HCT116 (cell line): ENCODE data around the gene PSAP. TPM values are rescaled to one million over a fixed set of nuclear protein-coding genes. Genes with fewer than 3 reads are reported as not detected.

Experiments used
- ATAC-seq: fragments of 200-7000 bp; cut with Tn5 transposase; 2 replicates; pipeline ENCODE4 v1.9.1; 2020; ENCODE audit warnings: mild to moderate bottlenecking, moderate library complexity
- BruUV-seq: library from RNA; stranded (reverse); fragments of 400-500 nt; replicated peaks from 2 replicates; lab custom pipeline; 2021; lab: Mats Ljungman, UMichigan
- CTCF ChIA-PET: fragments of 300-600 bp; sonication (Branson Sonifier 250); formaldehyde crosslinking; loops from one replicate; lab custom pipeline; 2021; ENCODE audit warnings: antibody characterized with exemption; lab: Charles Lee
- POLR2A ChIA-PET: fragments of 300-600, 350-600 bp; sonication (Branson Sonifier 250); formaldehyde crosslinking; loops from one replicate; lab custom pipeline; 2021; ENCODE audit warnings: antibody characterized with exemption; lab: Charles Lee
- RAD21 ChIA-PET, 2 experiments: fragments of 300-600 bp; sonication (Branson Sonifier 250); formaldehyde crosslinking; loops; one replicate each; lab custom pipeline; 2023; ENCODE audit warnings: low total read pairs in 2 of 2; ENCODE audit not compliant: uncharacterized antibody in 2 of 2, unreplicated experiment in 2 of 2, low non-redundant PET in 1 of 2; lab: Charles Lee
- DNase-seq: peaks from one replicate; pipeline ENCODE4 v3.0.0-alpha.2; 2010; ENCODE audit warnings: low read depth, low spot score
- H2AFZ ChIP-seq: fragments of 200-600 bp; shearing (Covaris generic), sonication (generic); 2 replicates; pipeline ENCODE4 v1.6.1; 2017; ENCODE audit warnings: low read depth, mixed run types, mixed read lengths, antibody characterized with exemption, low read length; ENCODE audit not compliant: poor library complexity, severe bottlenecking
- H3K27ac ChIP-seq: 2 replicates; pipeline ENCODE4 v1.5.1; 2012; ENCODE audit warnings: low read depth, low read length
- H3K27me3 ChIP-seq: fragments of 200-600 bp; sonication (generic); 2 replicates; pipeline ENCODE4 v1.6.1; 2016; ENCODE audit warnings: mixed run types, low read length, mixed read lengths; ENCODE audit not compliant: insufficient read depth
- H3K36me3 ChIP-seq, 2 experiments: fragments of 200-500 bp in 1 of 2; fragments of 200-600 bp in 1 of 2; sonication (Bioruptor generic) in 1 of 2; sonication (generic) in 1 of 2; 2 replicates each; pipeline versions ENCODE4 v1.5.1 to v1.6.1; 2014 to 2016; ENCODE audit warnings: low read length in 2 of 2, inconsistent platforms in 1 of 2, mixed read lengths in 1 of 2, mixed run types in 1 of 2; ENCODE audit not compliant: insufficient read depth in 2 of 2, control insufficient read depth in 1 of 2
- H3K4me1 ChIP-seq, 2 experiments: fragments of 200-600 bp in 1 of 2; sonication (generic) in 1 of 2; 2 replicates each; pipeline versions ENCODE4 v1.5.1 to v1.6.1; 2012 to 2017; ENCODE audit warnings: low read length in 2 of 2, inconsistent platforms in 1 of 2, mild to moderate bottlenecking in 1 of 2, mixed read lengths in 1 of 2, mixed run types in 1 of 2, moderate library complexity in 1 of 2; ENCODE audit not compliant: insufficient read depth in 2 of 2, control insufficient read depth in 1 of 2
- H3K4me2 ChIP-seq: fragments of 200-600 bp; sonication (generic); 2 replicates; pipeline ENCODE4 v1.6.1; 2017; ENCODE audit warnings: mixed run types, low read length, mixed read lengths
- H3K4me3 ChIP-seq, 2 experiments: fragments of 200-600 bp in 1 of 2; sonication (generic) in 1 of 2; replicated peaks in 1 of 2; 2 replicates each; pipeline ENCODE4 v1.5.1; 2011 to 2016; ENCODE audit warnings: low read length in 2 of 2, control low read depth in 1 of 2, low read depth in 1 of 2, mild to moderate bottlenecking in 1 of 2, mixed read lengths in 1 of 2, mixed run types in 1 of 2
- H3K79me2 ChIP-seq: fragments of 200-600 bp; sonication (generic); 2 replicates; pipeline ENCODE4 v1.6.1; 2017; ENCODE audit warnings: mild to moderate bottlenecking, mixed run types, low read length, moderate library complexity, mixed read lengths; ENCODE audit not compliant: insufficient read depth
- H3K9ac ChIP-seq: fragments of 200-600 bp; sonication (generic); 2 replicates; pipeline ENCODE4 v1.6.1; 2016; ENCODE audit warnings: low read length, mixed read lengths
- H3K9me2 ChIP-seq: fragments of 200-600 bp; sonication (generic), shearing (Covaris generic); 2 replicates; pipeline ENCODE4 v1.6.1; 2017; ENCODE audit warnings: mixed run types, mild to moderate bottlenecking, moderate library complexity; ENCODE audit not compliant: insufficient read depth
- H3K9me3 ChIP-seq, 2 experiments: fragments of 200-500 bp in 1 of 2; fragments of 200-600 bp in 1 of 2; sonication (Bioruptor generic) in 1 of 2; sonication (generic) in 1 of 2; 2 replicates each; pipeline ENCODE4 v1.6.1; 2014 to 2017; ENCODE audit warnings: low read length in 2 of 2, mixed read lengths in 2 of 2, inconsistent platforms in 1 of 2, low read depth in 1 of 2, mild to moderate bottlenecking in 1 of 2, mixed run types in 1 of 2, moderate library complexity in 1 of 2; ENCODE audit not compliant: control insufficient read depth in 1 of 2, insufficient read depth in 1 of 2
- H4K20me1 ChIP-seq: fragments of 200-600 bp; sonication (generic), shearing (Covaris generic); 2 replicates; pipeline ENCODE4 v1.6.1; 2017; ENCODE audit warnings: mixed run types, mild to moderate bottlenecking, moderate library complexity; ENCODE audit not compliant: insufficient read depth
- ELF1 ChIP-seq: IDR thresholded peaks from 2 replicates; pipeline ENCODE4 v1.6.1; 2012; ENCODE audit warnings: low read depth, borderline replicate concordance
- EZH2phosphoT487 ChIP-seq: fragments of 200-600 bp; IDR thresholded peaks from 2 replicates; pipeline ENCODE4 v1.6.1; 2018; ENCODE audit warnings: antibody characterized with exemption, borderline replicate concordance
- MAX ChIP-seq: IDR thresholded peaks from 2 replicates; pipeline ENCODE4 v1.6.1; 2012
- POLR2A ChIP-seq: IDR thresholded peaks from 2 replicates; pipeline ENCODE4 v1.7.0; 2011; ENCODE audit warnings: borderline replicate concordance; ENCODE audit not compliant: insufficient read depth, insufficient read length; ENCODE audit errors: extremely low read depth
- SIN3A ChIP-seq: IDR thresholded peaks from 2 replicates; pipeline ENCODE4 v1.6.1; 2012; ENCODE audit warnings: low read depth
- SRF ChIP-seq: IDR thresholded peaks from 2 replicates; pipeline ENCODE4 v1.6.1; 2012; ENCODE audit warnings: low read depth
- ZBTB33 ChIP-seq: IDR thresholded peaks from 2 replicates; pipeline ENCODE4 v1.6.1; 2011; ENCODE audit warnings: mild to moderate bottlenecking, low read length, moderate library complexity; ENCODE audit not compliant: insufficient replicate concordance; ENCODE audit errors: extremely low read depth
- intact Hi-C: fragments of 100-400 bp; cut with micrococcal nuclease; formaldehyde crosslinking; loops from 2 replicates; pipeline ENCODE4 v1.10.0; 2022
- total RNA-seq: library from RNA; stranded (reverse); gene quantifications from one replicate; pipeline ENCODE4 v1.2.1, GENCODE V29; 2021; ENCODE audit not compliant: unreplicated experiment

Gene PSAP
- total RNA-seq, 1 experiment from 2014 or later: 444 TPM

- ATAC-seq: no peak
- BruUV-seq: no TSS peak
Measured at GRCh38 chr10:71880425-71881306, 29.6 kb upstream of the PSAP start.

GRCh38 chr10:71878327-71879034 is 27.4 kb upstream of the PSAP start:
- H3K9ac ChIP-seq: no peak overlapping the region
- TF ChIP-seq SIN3A (no peak), POLR2A (no peak), ZBTB33 (no peak), SRF (no peak), MAX (no peak), ELF1 (no peak)
- no peaks in the 10 kb centered on the region for H4K20me1 ChIP-seq
- no peak overlapping the region for H2AFZ ChIP-seq
- no peak overlapping the region for H3K4me3 ChIP-seq
- BruUV-seq: no TSS peak
- DNase-seq (no peak), ATAC-seq (no peak)
- no peak overlapping the region for H3K27ac ChIP-seq
- H3K9me3 ChIP-seq: no peaks in the 10 kb centered on the region
- ChIA-PET CTCF (interaction anchor here (0.6 kb wide), 1 partner anchor 1542 kb away, joined by 3 read pairs; no protein-coding TSS in a partner anchor), RAD21 (no interaction called here), POLR2A (no interaction called here)
- intact Hi-C loops: no loop called here
- H3K27me3 ChIP-seq: no peaks in the 10 kb centered on the region
- H3K4me1 ChIP-seq: no peaks in the 10 kb centered on the region
- no peaks in the 10 kb centered on the region for H3K36me3 ChIP-seq
- no peaks in the 10 kb centered on the region for H3K9me2 ChIP-seq
- H3K79me2 ChIP-seq: no peaks in the 10 kb centered on the region
- H3K4me2 ChIP-seq: no peak overlapping the region

More at GRCh38 chr10:71880425-71881306, 29.6 kb upstream of the PSAP start:
- H3K4me3 ChIP-seq: no peak overlapping the region
- H3K36me3 ChIP-seq: no peaks in the 10 kb centered on the region
- H3K27me3 ChIP-seq: no peaks in the 10 kb centered on the region
- H3K4me1 ChIP-seq: no peaks in the 10 kb centered on the region
- H3K9me2 ChIP-seq: no peaks in the 10 kb centered on the region
- ChIA-PET RAD21 (no interaction called here), CTCF (interaction anchor here (1.1 kb wide), 1 partner anchor 11 kb away, joined by 3 read pairs; no protein-coding TSS in a partner anchor), POLR2A (no interaction called here)
- no peaks in the 10 kb centered on the region for H4K20me1 ChIP-seq
- no peak overlapping the region for H2AFZ ChIP-seq
- H3K9ac ChIP-seq: no peak overlapping the region
- no peak overlapping the region for H3K27ac ChIP-seq
- H3K9me3 ChIP-seq: no peaks in the 10 kb centered on the region
- TF ChIP-seq EZH2phosphoT487: no peak
- TF ChIP-seq MAX: no peak
- H3K4me2 ChIP-seq: no peak overlapping the region
- no peaks in the 10 kb centered on the region for H3K79me2 ChIP-seq
- no peak for DNase-seq
- intact Hi-C loops: no loop called here
